Measurements from ENCODE around the gene KAZN.
A peak's percentile ranks its signal among the peaks of the same experiment; 100 is the strongest.

Gene KAZN

GRCh38 chr1:14593302-14593701 is 5.2 kb upstream of the KAZN start:
- CTCF ChIA-PET: no interaction called here
- TF ChIP-seq TARDBP (IDR thresholded peaks at IDR 0.05): no peak
- TF ChIP-seq L3MBTL2 (conservative IDR thresholded peaks at IDR 0.05): no peak
- TF ChIP-seq ARNT (IDR thresholded peaks at IDR 0.05): no peak
- TF ChIP-seq CTBP1 (IDR thresholded peaks at IDR 0.05; ENCODE audit: borderline replicate concordance): no peak
- no peak for TF ChIP-seq SUZ12 (IDR thresholded peaks at IDR 0.05)
- TF ChIP-seq ELF4 (IDR thresholded peaks at IDR 0.05): no peak
- TF ChIP-seq, protein P1, sequence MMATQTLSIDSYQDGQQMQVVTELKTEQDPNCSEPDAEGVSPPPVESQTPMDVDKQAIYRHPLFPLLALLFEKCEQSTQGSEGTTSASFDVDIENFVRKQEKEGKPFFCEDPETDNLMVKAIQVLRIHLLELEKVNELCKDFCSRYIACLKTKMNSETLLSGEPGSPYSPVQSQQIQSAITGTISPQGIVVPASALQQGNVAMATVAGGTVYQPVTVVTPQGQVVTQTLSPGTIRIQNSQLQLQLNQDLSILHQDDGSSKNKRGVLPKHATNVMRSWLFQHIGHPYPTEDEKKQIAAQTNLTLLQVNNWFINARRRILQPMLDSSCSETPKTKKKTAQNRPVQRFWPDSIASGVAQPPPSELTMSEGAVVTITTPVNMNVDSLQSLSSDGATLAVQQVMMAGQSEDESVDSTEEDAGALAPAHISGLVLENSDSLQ (IDR thresholded peaks at IDR 0.05): no peak
- TF ChIP-seq SP1 (IDR thresholded peaks at IDR 0.05): no peak
- no peak for TF ChIP-seq FOXM1 (IDR thresholded peaks at IDR 0.05; ENCODE audit: borderline replicate concordance)
- TF ChIP-seq ZNF384 (IDR thresholded peaks at IDR 0.05): no peak
- TF ChIP-seq FOXK2 (IDR thresholded peaks at IDR 0.05): no peak
- TF ChIP-seq BHLHE40 (IDR thresholded peaks at IDR 0.05; ENCODE audit: borderline replicate concordance): no peak
- no peak for TF ChIP-seq FOXA1 (IDR thresholded peaks at IDR 0.05)
- TF ChIP-seq NFRKB (IDR thresholded peaks at IDR 0.05): no peak
- TF ChIP-seq LEF1 (IDR thresholded peaks at IDR 0.05; ENCODE audit: borderline replicate concordance): no peak
- TF ChIP-seq HDGF (IDR thresholded peaks at IDR 0.05; ENCODE audit: borderline replicate concordance): no peak
- POLR2A ChIA-PET: no interaction called here
- DNase-seq (ENCODE audit: extremely low spot score): no peak

GRCh38 chr1:14594045-14594444 is 4.4 kb upstream of the KAZN start:
- ChIA-PET POLR2A (no interaction called here), CTCF (no interaction called here)
- DNase-seq (ENCODE audit: extremely low spot score): no peak
- no peak for TF ChIP-seq ELF4 (IDR thresholded peaks at IDR 0.05)
- no peak for TF ChIP-seq TARDBP (IDR thresholded peaks at IDR 0.05)
- no peak for TF ChIP-seq L3MBTL2 (conservative IDR thresholded peaks at IDR 0.05)
- no peak for TF ChIP-seq NFRKB (IDR thresholded peaks at IDR 0.05)
- TF ChIP-seq, protein P1 (IDR thresholded peaks at IDR 0.05): no peak
- TF ChIP-seq SP1 (IDR thresholded peaks at IDR 0.05): no peak
- no peak for TF ChIP-seq BHLHE40 (IDR thresholded peaks at IDR 0.05; ENCODE audit: borderline replicate concordance)
- TF ChIP-seq FOXM1 (IDR thresholded peaks at IDR 0.05; ENCODE audit: borderline replicate concordance): no peak
- TF ChIP-seq SUZ12 (IDR thresholded peaks at IDR 0.05): no peak
- TF ChIP-seq ARNT (IDR thresholded peaks at IDR 0.05): no peak
- TF ChIP-seq ZNF384 (IDR thresholded peaks at IDR 0.05): no peak
- TF ChIP-seq LEF1 (IDR thresholded peaks at IDR 0.05; ENCODE audit: borderline replicate concordance): no peak
- no peak for TF ChIP-seq FOXK2 (IDR thresholded peaks at IDR 0.05)
- TF ChIP-seq CTBP1 (IDR thresholded peaks at IDR 0.05; ENCODE audit: borderline replicate concordance): no peak

GRCh38 chr1:14596591-14596990 is 1.9 kb upstream of the KAZN start:
- ChIA-PET POLR2A (no interaction called here), CTCF (no interaction called here)
- TF ChIP-seq CTBP1 (IDR thresholded peaks at IDR 0.05; ENCODE audit: borderline replicate concordance) (no peak), NFRKB (IDR thresholded peaks at IDR 0.05) (no peak), FOXM1 (IDR thresholded peaks at IDR 0.05; ENCODE audit: borderline replicate concordance) (no peak)
- no peak for DNase-seq (ENCODE audit: extremely low spot score)

DNA sequence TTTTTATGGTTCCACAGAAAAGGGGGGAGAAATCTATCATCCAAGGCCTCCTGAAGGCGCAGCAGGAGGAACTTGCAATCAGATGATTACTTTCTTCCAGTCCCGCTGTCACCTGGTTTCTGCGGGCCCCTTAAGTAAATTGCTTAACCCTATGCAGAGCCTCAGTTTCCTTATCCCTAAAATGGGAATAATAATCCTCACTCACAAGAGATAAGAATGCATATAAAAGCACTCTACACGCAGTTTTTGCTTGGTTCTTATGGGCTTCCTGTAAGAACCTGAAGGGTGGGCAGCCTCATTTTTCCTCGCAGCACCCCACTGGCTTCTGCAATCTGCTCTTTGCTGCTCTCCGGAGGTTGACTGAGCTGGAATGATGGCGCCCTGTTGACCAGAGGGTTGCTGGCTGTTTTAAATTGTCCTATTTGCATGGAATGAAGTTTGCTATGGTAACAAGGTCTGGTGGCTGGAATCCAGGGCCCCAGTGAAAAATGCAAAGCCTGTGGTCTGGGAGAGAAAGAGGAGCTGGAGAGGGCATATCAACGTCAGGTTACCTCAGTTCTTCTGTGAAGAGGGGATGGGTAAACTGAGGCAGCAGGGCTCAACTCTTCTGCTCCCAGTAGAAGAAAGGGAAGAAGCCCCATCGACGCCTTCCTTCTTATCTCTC is 1.0 kb upstream of the KAZN start:
- TF ChIP-seq FOXM1 (IDR thresholded peaks at IDR 0.05; ENCODE audit: borderline replicate concordance): no peak
- no peak for TF ChIP-seq SUZ12 (IDR thresholded peaks at IDR 0.05)
- TF ChIP-seq LEF1 (IDR thresholded peaks at IDR 0.05; ENCODE audit: borderline replicate concordance): no peak
- TF ChIP-seq BHLHE40 (IDR thresholded peaks at IDR 0.05; ENCODE audit: borderline replicate concordance): no peak
- no peak for TF ChIP-seq SP1 (IDR thresholded peaks at IDR 0.05)
- no peak for TF ChIP-seq TARDBP (IDR thresholded peaks at IDR 0.05)
- no peak for TF ChIP-seq ELF4 (IDR thresholded peaks at IDR 0.05)
- no peak for TF ChIP-seq L3MBTL2 (conservative IDR thresholded peaks at IDR 0.05)
- TF ChIP-seq CTBP1 (IDR thresholded peaks at IDR 0.05; ENCODE audit: borderline replicate concordance): no peak
- TF ChIP-seq ZNF384 (IDR thresholded peaks at IDR 0.05): no peak
- TF ChIP-seq ARNT (IDR thresholded peaks at IDR 0.05): no peak
- no peak for TF ChIP-seq FOXA1 (IDR thresholded peaks at IDR 0.05)
- TF ChIP-seq FOXK2 (IDR thresholded peaks at IDR 0.05): no peak
- TF ChIP-seq NFRKB (IDR thresholded peaks at IDR 0.05): no peak
- no peak for TF ChIP-seq HDGF (IDR thresholded peaks at IDR 0.05; ENCODE audit: borderline replicate concordance)
- TF ChIP-seq, protein P1 (IDR thresholded peaks at IDR 0.05): no peak
- ChIA-PET CTCF (interaction anchor here (0.8 kb wide), 1 partner anchor 14 kb away, joined by 3 read pairs; no protein-coding TSS in a partner anchor), POLR2A (no interaction called here)
- DNase-seq (ENCODE audit: extremely low spot score): no peak

- DNase-seq (ENCODE audit: extremely low spot score): peak; percentile 40
- TF ChIP-seq ELF4 (IDR thresholded peaks at IDR 0.05): no peak
- no peak for TF ChIP-seq TARDBP (IDR thresholded peaks at IDR 0.05)
- TF ChIP-seq FOXM1 (IDR thresholded peaks at IDR 0.05; ENCODE audit: borderline replicate concordance): no peak
- no peak for TF ChIP-seq BHLHE40 (IDR thresholded peaks at IDR 0.05; ENCODE audit: borderline replicate concordance)
- TF ChIP-seq SUZ12 (IDR thresholded peaks at IDR 0.05): no peak
- TF ChIP-seq FOXA1 (IDR thresholded peaks at IDR 0.05): no peak
- no peak for TF ChIP-seq L3MBTL2 (conservative IDR thresholded peaks at IDR 0.05)
- TF ChIP-seq FOXK2 (IDR thresholded peaks at IDR 0.05): no peak
- no peak for TF ChIP-seq ARNT (IDR thresholded peaks at IDR 0.05)
- no peak for TF ChIP-seq ZNF384 (IDR thresholded peaks at IDR 0.05)
- no peak for TF ChIP-seq CTBP1 (IDR thresholded peaks at IDR 0.05; ENCODE audit: borderline replicate concordance)
- POLR2A ChIA-PET: interaction anchor here (0.6 kb wide), 1 partner anchor 9 kb away, joined by 3 read pairs; no protein-coding TSS in a partner anchor
- CTCF ChIA-PET: interaction anchor here (0.8 kb wide), 1 partner anchor 14 kb away, joined by 3 read pairs; no protein-coding TSS in a partner anchor
These were observed 433 bp upstream of the KAZN start for GRCh38 chr1:14598007-14598497.

Measured in HEK293T (cell line).